ENCODE measurements around the gene POMT2. TPM values are rescaled to one million over a fixed set of nuclear protein-coding genes. Genes with fewer than 3 reads are reported as not detected.
A peak's percentile ranks its signal among the peaks of the same experiment; 100 is the strongest.

Gene POMT2
- total RNA-seq, 1 donor from 2014 or later = 46.1 TPM

GRCh38 chr14:77343662-77344061 lies 23.0 kb upstream of the POMT2 start:
- no peak for DNase-seq (ENCODE audit: low spot score in 2 of 2, unreplicated experiment in 2 of 2)
- Mint-ChIP-seq H3K27ac (no peak overlapping the region), H3K4me3 (no peak overlapping the region), H3K9me3 (peaks cover 3% of the 10 kb centered on the region), H3K27me3 (ENCODE audit: low read depth) (no peaks in the 10 kb centered on the region), H3K36me3 (peaks cover 36% of the 10 kb centered on the region), H3K4me1 (peaks cover 18% of the 10 kb centered on the region)
- TF ChIP-seq CTCF (IDR thresholded peaks at IDR 0.05; ENCODE audit: unreplicated experiment) = no peak

GRCh38 chr14:77342726-77343397 lies 22.2 kb upstream of the POMT2 start:
- Mint-ChIP-seq H3K27me3 (ENCODE audit: low read depth) (no peaks in the 10 kb centered on the region), H3K36me3 (peaks cover 36% of the 10 kb centered on the region), H3K4me3 (no peak overlapping the region), H3K27ac (peak overlapping the region; percentile 66), H3K9me3 (peaks cover 3% of the 10 kb centered on the region), H3K4me1 (peaks cover 18% of the 10 kb centered on the region)
- TF ChIP-seq CTCF (IDR thresholded peaks at IDR 0.05; ENCODE audit: unreplicated experiment) = no peak
- DNase-seq (ENCODE audit: low spot score in 2 of 2, unreplicated experiment in 2 of 2) = no peak

- peaks cover 26% of the 10 kb centered on the region for H3K36me3 Mint-ChIP-seq
Observed at GRCh38 chr14:77340389-77340788, 19.7 kb upstream of the POMT2 start.

GRCh38 chr14:77339407-77339806 lies 18.7 kb upstream of the POMT2 start:
- H3K36me3 Mint-ChIP-seq = peaks cover 26% of the 10 kb centered on the region
- DNase-seq (ENCODE audit: low spot score in 2 of 2, unreplicated experiment in 2 of 2) = no peak

More at GRCh38 chr14:77340389-77340788, 19.7 kb upstream of the POMT2 start:
- DNase-seq (ENCODE audit: low spot score in 2 of 2, unreplicated experiment in 2 of 2) = no peak
- Mint-ChIP-seq H3K9me3 (no peaks in the 10 kb centered on the region), H3K27ac (no peak overlapping the region), H3K4me1 (peaks cover 13% of the 10 kb centered on the region), H3K4me3 (no peak overlapping the region), H3K27me3 (ENCODE audit: low read depth) (no peaks in the 10 kb centered on the region)
- TF ChIP-seq CTCF (IDR thresholded peaks at IDR 0.05; ENCODE audit: unreplicated experiment) = no peak

GRCh38 chr14:77338302-77338701 lies 17.6 kb upstream of the POMT2 start:
- Mint-ChIP-seq H3K27ac (no peak overlapping the region), H3K36me3 (peaks cover 25% of the 10 kb centered on the region), H3K4me3 (no peak overlapping the region), H3K4me1 (peaks cover 6% of the 10 kb centered on the region), H3K27me3 (ENCODE audit: low read depth) (no peaks in the 10 kb centered on the region), H3K9me3 (no peaks in the 10 kb centered on the region)
- DNase-seq (ENCODE audit: low spot score in 2 of 2, unreplicated experiment in 2 of 2) = no peak
- TF ChIP-seq CTCF (IDR thresholded peaks at IDR 0.05; ENCODE audit: unreplicated experiment) = no peak

More at GRCh38 chr14:77339407-77339806, 18.7 kb upstream of the POMT2 start:
- H3K9me3 Mint-ChIP-seq = no peaks in the 10 kb centered on the region
- H3K27ac Mint-ChIP-seq = no peak overlapping the region
- H3K4me3 Mint-ChIP-seq = no peak overlapping the region
- H3K4me1 Mint-ChIP-seq = peaks cover 13% of the 10 kb centered on the region
- H3K27me3 Mint-ChIP-seq (ENCODE audit: low read depth) = no peaks in the 10 kb centered on the region
- TF ChIP-seq CTCF (IDR thresholded peaks at IDR 0.05; ENCODE audit: unreplicated experiment) = no peak

Data from mesothelial cell of epicardium (in vitro differentiated cells).